HEK293T (cell line): ENCODE data around the gene UFSP1.

Experiments
- CTCF ChIA-PET: fragments of 350-600 bp; formaldehyde crosslinking; extraction: SDS; loops from one replicate; lab custom pipeline; 2021; ENCODE audit warnings: antibody characterized with exemption, inconsistent platforms; lab: Yijun Ruan, JAX
- POLR2A ChIA-PET: fragments of 350-600 bp; formaldehyde crosslinking; extraction: SDS; loops from one replicate; lab custom pipeline; 2020; ENCODE audit warnings: antibody characterized with exemption, inconsistent platforms; lab: Yijun Ruan, JAX
- DNase-seq: peaks from one replicate; pipeline ENCODE4 v3.0.0; 2012; ENCODE audit warnings: mixed read lengths; ENCODE audit errors: extremely low spot score
- ARNT ChIP-seq: fragments of 450-650 bp; IDR thresholded peaks from 2 replicates; pipeline ENCODE4 v1.6.1; 2017; ENCODE audit warnings: mild to moderate bottlenecking
- BHLHE40 ChIP-seq: fragments of 450-650 bp; IDR thresholded peaks from 2 replicates; pipeline ENCODE4 v1.6.1; 2016; ENCODE audit warnings: mild to moderate bottlenecking, moderate library complexity, borderline replicate concordance
- CTBP1 ChIP-seq: fragments of 450-650 bp; IDR thresholded peaks from 2 replicates; pipeline ENCODE4 v1.6.1; 2016; ENCODE audit warnings: borderline replicate concordance
- ELF4 ChIP-seq: fragments of 450-650 bp; IDR thresholded peaks from 2 replicates; pipeline ENCODE4 v1.6.1; 2017; ENCODE audit warnings: antibody characterized with exemption
- FOXA1 ChIP-seq: fragments of 450-650 bp; IDR thresholded peaks from 2 replicates; pipeline ENCODE4 v1.6.1; 2016; ENCODE audit warnings: mild to moderate bottlenecking
- FOXK2 ChIP-seq: fragments of 450-650 bp; IDR thresholded peaks from 2 replicates; pipeline ENCODE4 v1.6.1; 2016; ENCODE audit warnings: mild to moderate bottlenecking
- FOXM1 ChIP-seq: fragments of 450-650 bp; IDR thresholded peaks from 2 replicates; pipeline ENCODE4 v1.6.1; 2017; ENCODE audit warnings: mild to moderate bottlenecking, borderline replicate concordance
- HDGF ChIP-seq: fragments of 450-650 bp; IDR thresholded peaks from 2 replicates; pipeline ENCODE4 v1.6.1; 2017; ENCODE audit warnings: antibody characterized with exemption, borderline replicate concordance
- L3MBTL2 ChIP-seq: fragments of 450-650 bp; conservative IDR thresholded peaks from 2 replicates; pipeline ENCODE4 v1.6.1; 2016; ENCODE audit warnings: mild to moderate bottlenecking
- LEF1 ChIP-seq: fragments of 450-650 bp; IDR thresholded peaks from 2 replicates; pipeline ENCODE4 v1.6.1; 2017; ENCODE audit warnings: mild to moderate bottlenecking, borderline replicate concordance
- NFRKB ChIP-seq: fragments of 450-650 bp; IDR thresholded peaks from 2 replicates; pipeline ENCODE4 v1.6.1; 2016; ENCODE audit warnings: mild to moderate bottlenecking, moderate library complexity
- SP1 ChIP-seq: fragments of 450-650 bp; IDR thresholded peaks from 2 replicates; pipeline ENCODE4 v1.6.1; 2017
- SUZ12 ChIP-seq: fragments of 450-650 bp; IDR thresholded peaks from 2 replicates; pipeline ENCODE4 v1.6.1; 2016; ENCODE audit warnings: mild to moderate bottlenecking
- TARDBP ChIP-seq: fragments of 450-650 bp; IDR thresholded peaks from 2 replicates; pipeline ENCODE4 v1.6.1; 2016
- ZNF384 ChIP-seq: fragments of 450-650 bp; IDR thresholded peaks from 2 replicates; pipeline ENCODE4 v1.6.1; 2016
- TF ChIP-seq, protein P1 (sequence below): fragments of 450-650 bp; IDR thresholded peaks from 2 replicates; pipeline ENCODE4 v1.6.1; 2016

The UFSP1 gene

GRCh38 chr7:100867040-100867775 lies 22.3 kb downstream of the UFSP1 start, which contains the start of gene TRIP6:
Gene TRIP6, plus strand, starts transcription at chr7:100867387. Its CDS starts 111 bp downstream, at chr7:100867498.
- TF ChIP-seq FOXM1 (peak; percentile 51; the same call in 1 of the 2 replicates), SUZ12 (no peak), LEF1 (no peak), L3MBTL2 (peak; percentile 91), SP1 (no peak), TARDBP (no peak), HDGF (no peak), CTBP1 (peak; percentile 66; the same call in 1 of the 2 replicates), NFRKB (no peak), FOXA1 (no peak), ARNT (no peak), ZNF384 (peak; percentile 68; the same call in 1 of the 2 replicates), FOXK2 (no peak), BHLHE40 (no peak)
- TF ChIP-seq, protein P1, sequence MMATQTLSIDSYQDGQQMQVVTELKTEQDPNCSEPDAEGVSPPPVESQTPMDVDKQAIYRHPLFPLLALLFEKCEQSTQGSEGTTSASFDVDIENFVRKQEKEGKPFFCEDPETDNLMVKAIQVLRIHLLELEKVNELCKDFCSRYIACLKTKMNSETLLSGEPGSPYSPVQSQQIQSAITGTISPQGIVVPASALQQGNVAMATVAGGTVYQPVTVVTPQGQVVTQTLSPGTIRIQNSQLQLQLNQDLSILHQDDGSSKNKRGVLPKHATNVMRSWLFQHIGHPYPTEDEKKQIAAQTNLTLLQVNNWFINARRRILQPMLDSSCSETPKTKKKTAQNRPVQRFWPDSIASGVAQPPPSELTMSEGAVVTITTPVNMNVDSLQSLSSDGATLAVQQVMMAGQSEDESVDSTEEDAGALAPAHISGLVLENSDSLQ, result no peak
- POLR2A ChIA-PET, result interaction anchor here (0.6 to 1.6 kb wide), 5 partner anchors 8 to 40 kb away, joined by 3 to 15 read pairs (median 4); partner anchors contain the start of genes EPHB4, SRRT and UFSP1
- peak; percentile 81 for DNase-seq
- CTCF ChIA-PET, result no interaction called here

DNA sequence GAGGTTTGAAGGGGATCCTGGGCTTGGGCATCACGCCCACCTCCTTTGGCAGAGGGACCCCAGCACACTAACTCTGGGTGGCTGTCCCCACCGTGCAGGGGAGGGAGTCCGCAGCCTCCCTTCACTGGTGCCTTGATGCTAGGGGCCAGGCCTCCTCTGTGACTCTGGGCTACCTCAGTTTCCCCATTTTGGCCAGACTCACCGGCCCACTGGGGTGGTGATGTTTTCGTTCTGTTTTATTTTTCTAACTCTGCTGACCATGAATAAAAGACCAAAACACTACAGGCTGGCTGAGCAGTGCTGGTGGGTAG lies 22.8 kb downstream of the UFSP1 start:
- CTCF ChIA-PET, result no interaction called here
- POLR2A ChIA-PET, result interaction anchor here (0.6 to 1.6 kb wide), 5 partner anchors 9 to 39 kb away, joined by 3 to 15 read pairs (median 4); partner anchors contain the start of genes EPHB4, SRRT and UFSP1
- DNase-seq, result no peak
- TF ChIP-seq L3MBTL2 (no peak), SP1 (no peak), FOXA1 (no peak), FOXK2 (no peak), CTBP1 (no peak), TARDBP (no peak), LEF1 (no peak), FOXM1 (no peak), ZNF384 (no peak), SUZ12 (no peak)
- TF ChIP-seq, protein P1, result no peak

GRCh38 chr7:100865938-100866728 lies 23.4 kb downstream of the UFSP1 start:
- no peak for DNase-seq
- no peak for TF ChIP-seq L3MBTL2
- no peak for TF ChIP-seq ZNF384
- no peak for TF ChIP-seq LEF1
- TF ChIP-seq FOXM1, result no peak
- TF ChIP-seq ELF4, result no peak
- TF ChIP-seq HDGF, result no peak
- no peak for TF ChIP-seq BHLHE40
- TF ChIP-seq FOXA1, result no peak
- no peak for TF ChIP-seq SP1
- TF ChIP-seq FOXK2, result no peak
- CTCF ChIA-PET, result no interaction called here
- POLR2A ChIA-PET, result interaction anchor here (1.0 to 1.6 kb wide), 4 partner anchors 9 to 39 kb away, joined by 4 to 15 read pairs (median 6); partner anchors contain the start of genes EPHB4, SRRT and UFSP1

GRCh38 chr7:100865372-100865911 lies 24.1 kb downstream of the UFSP1 start:
- ChIA-PET CTCF (no interaction called here), POLR2A (interaction anchor here (0.6 kb wide), 1 partner anchor 9 kb away, joined by 4 read pairs; the partner anchor contains the start of gene SRRT)
- TF ChIP-seq BHLHE40 (no peak), L3MBTL2 (no peak), LEF1 (no peak)
- no peak for DNase-seq

GRCh38 chr7:100864263-100864845 lies 25.2 kb downstream of the UFSP1 start:
- no peak for DNase-seq
- CTCF ChIA-PET, result interaction anchor here (0.5 kb wide), 1 partner anchor 48 kb away, joined by 6 read pairs; no protein-coding TSS in a partner anchor
- no peak for TF ChIP-seq BHLHE40
- TF ChIP-seq, protein P1, result peak; percentile 67
- POLR2A ChIA-PET, result interaction anchor here (1.0 kb wide), 1 partner anchor 11 kb away, joined by 3 read pairs; the partner anchor contains the start of gene SRRT
